SK-N-SH (cell line): ENCODE data around the gene TMEM134.

Source experiments
- CTCF ChIP-seq: fragments of 200-600 bp; sonication (generic); IDR thresholded peaks from 2 replicates; pipeline ENCODE4 v1.6.1; 2017; ENCODE audit warnings: antibody characterized with exemption, mild to moderate bottlenecking, moderate library complexity
- MAX ChIP-seq: IDR thresholded peaks from 2 replicates; pipeline ENCODE4 v1.4.0; 2012; ENCODE audit warnings: low read depth
- RFX5 ChIP-seq: IDR thresholded peaks from 2 replicates; pipeline ENCODE4 v1.6.1; 2012; ENCODE audit warnings: mild to moderate bottlenecking, improper control_type of control experiment, low read length
- SMC3 ChIP-seq: IDR thresholded peaks from 2 replicates; pipeline ENCODE4 v1.6.1; 2012; ENCODE audit warnings: low read depth, low read length, improper control_type of control experiment
- USF1 ChIP-seq: IDR thresholded peaks from 2 replicates; pipeline ENCODE4 v1.4.0; 2012; ENCODE audit warnings: low read depth, borderline replicate concordance
- USF2 ChIP-seq: fragments of 150-350 bp; IDR thresholded peaks from 2 replicates; pipeline ENCODE4 v1.6.1; 2017; ENCODE audit warnings: antibody characterized with exemption, low read length, low read depth, borderline replicate concordance
- YY1 ChIP-seq: IDR thresholded peaks from 2 replicates; pipeline ENCODE4 v1.4.0; 2012; ENCODE audit warnings: low read depth, mild to moderate bottlenecking

- TF ChIP-seq CTCF (no peak), MAX (no peak), USF1 (no peak), SMC3 (no peak), USF2 (no peak), RFX5 (no peak), YY1 (no peak)
These were observed 18.0 kb downstream of the TMEM134 start for GRCh38 chr11:67450796-67451657.
